SK-N-SH treated with all-trans-retinoic acid at 6 μM for 48 hours (cell line): ENCODE results near the gene IL17RD.

Experiments used
- ESRRG ChIP-seq: fragments of 250-450 bp; sonication (Bioruptor Pico); IDR thresholded peaks from 2 replicates; pipeline ENCODE4 v1.6.1; 2021; ENCODE audit warnings: mild to moderate bottlenecking
- TOX ChIP-seq: fragments of 250-450 bp; sonication (Bioruptor Pico); IDR thresholded peaks from 2 replicates; pipeline ENCODE4 v1.8.0; 2021; ENCODE audit warnings: mild to moderate bottlenecking, moderate library complexity, borderline replicate concordance
- ZNF565 ChIP-seq: fragments of 450-650 bp; formaldehyde crosslinking; conservative IDR thresholded peaks from 2 replicates; pipeline ENCODE4 v1.5.0; 2020; ENCODE audit warnings: low read depth, mild to moderate bottlenecking, moderate library complexity
- ZNF8 ChIP-seq: fragments of 450-650 bp; formaldehyde crosslinking; IDR thresholded peaks from 2 replicates; pipeline ENCODE4 v1.5.0; 2020; ENCODE audit warnings: mild to moderate bottlenecking, moderate library complexity
- TF ChIP-seq, protein P1 (sequence below): fragments of 250-450 bp; sonication (Bioruptor Pico); IDR thresholded peaks from 2 replicates; pipeline ENCODE4 v1.8.0; 2020; ENCODE audit warnings: mild to moderate bottlenecking, moderate library complexity, borderline replicate concordance
- TF ChIP-seq, protein P2 (sequence below): fragments of 250-450 bp; sonication (Bioruptor Pico); IDR thresholded peaks from 2 replicates; pipeline ENCODE4 v1.5.1; 2020; ENCODE audit warnings: low read depth, mild to moderate bottlenecking, moderate library complexity
- TF ChIP-seq, protein P3 (sequence below): fragments of 250-450 bp; sonication (Bioruptor Pico); IDR thresholded peaks from 2 replicates; pipeline ENCODE4 v1.8.0; 2021; ENCODE audit warnings: low read depth, mild to moderate bottlenecking, moderate library complexity, borderline replicate concordance

DNA sequence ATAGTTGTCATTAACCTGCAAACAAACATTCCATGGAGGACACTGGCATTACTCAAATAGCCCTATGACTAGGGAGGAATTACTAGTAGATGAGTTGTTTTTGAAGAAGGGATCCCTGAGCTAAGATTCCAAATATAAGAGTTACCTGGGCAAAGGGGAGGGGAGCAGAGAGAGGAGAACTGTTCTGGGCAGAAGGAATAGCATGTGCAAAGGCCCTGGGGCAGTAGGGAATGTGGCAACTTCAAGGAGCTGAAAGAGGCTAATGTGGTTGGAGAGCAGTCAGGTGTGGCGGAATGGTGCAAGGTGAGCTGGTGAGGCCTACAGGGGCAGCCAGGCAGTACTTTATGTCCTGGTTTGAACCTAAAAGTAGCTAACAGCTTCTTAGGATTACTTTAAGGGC lies 5.8 kb upstream of the IL17RD start:
- TF ChIP-seq, protein P1, sequence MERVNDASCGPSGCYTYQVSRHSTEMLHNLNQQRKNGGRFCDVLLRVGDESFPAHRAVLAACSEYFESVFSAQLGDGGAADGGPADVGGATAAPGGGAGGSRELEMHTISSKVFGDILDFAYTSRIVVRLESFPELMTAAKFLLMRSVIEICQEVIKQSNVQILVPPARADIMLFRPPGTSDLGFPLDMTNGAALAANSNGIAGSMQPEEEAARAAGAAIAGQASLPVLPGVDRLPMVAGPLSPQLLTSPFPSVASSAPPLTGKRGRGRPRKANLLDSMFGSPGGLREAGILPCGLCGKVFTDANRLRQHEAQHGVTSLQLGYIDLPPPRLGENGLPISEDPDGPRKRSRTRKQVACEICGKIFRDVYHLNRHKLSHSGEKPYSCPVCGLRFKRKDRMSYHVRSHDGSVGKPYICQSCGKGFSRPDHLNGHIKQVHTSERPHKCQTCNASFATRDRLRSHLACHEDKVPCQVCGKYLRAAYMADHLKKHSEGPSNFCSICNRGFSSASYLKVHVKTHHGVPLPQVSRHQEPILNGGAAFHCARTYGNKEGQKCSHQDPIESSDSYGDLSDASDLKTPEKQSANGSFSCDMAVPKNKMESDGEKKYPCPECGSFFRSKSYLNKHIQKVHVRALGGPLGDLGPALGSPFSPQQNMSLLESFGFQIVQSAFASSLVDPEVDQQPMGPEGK (CRISPR knock-in tag) = no peak
- TF ChIP-seq ESRRG (no peak), ZNF8 (no peak), TOX (CRISPR knock-in tag) (no peak), ZNF565 (no peak)
- TF ChIP-seq, protein P2, sequence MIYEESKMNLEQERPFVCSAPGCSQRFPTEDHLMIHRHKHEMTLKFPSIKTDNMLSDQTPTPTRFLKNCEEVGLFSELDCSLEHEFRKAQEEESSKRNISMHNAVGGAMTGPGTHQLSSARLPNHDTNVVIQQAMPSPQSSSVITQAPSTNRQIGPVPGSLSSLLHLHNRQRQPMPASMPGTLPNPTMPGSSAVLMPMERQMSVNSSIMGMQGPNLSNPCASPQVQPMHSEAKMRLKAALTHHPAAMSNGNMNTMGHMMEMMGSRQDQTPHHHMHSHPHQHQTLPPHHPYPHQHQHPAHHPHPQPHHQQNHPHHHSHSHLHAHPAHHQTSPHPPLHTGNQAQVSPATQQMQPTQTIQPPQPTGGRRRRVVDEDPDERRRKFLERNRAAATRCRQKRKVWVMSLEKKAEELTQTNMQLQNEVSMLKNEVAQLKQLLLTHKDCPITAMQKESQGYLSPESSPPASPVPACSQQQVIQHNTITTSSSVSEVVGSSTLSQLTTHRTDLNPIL = no peak
- TF ChIP-seq, protein P3, sequence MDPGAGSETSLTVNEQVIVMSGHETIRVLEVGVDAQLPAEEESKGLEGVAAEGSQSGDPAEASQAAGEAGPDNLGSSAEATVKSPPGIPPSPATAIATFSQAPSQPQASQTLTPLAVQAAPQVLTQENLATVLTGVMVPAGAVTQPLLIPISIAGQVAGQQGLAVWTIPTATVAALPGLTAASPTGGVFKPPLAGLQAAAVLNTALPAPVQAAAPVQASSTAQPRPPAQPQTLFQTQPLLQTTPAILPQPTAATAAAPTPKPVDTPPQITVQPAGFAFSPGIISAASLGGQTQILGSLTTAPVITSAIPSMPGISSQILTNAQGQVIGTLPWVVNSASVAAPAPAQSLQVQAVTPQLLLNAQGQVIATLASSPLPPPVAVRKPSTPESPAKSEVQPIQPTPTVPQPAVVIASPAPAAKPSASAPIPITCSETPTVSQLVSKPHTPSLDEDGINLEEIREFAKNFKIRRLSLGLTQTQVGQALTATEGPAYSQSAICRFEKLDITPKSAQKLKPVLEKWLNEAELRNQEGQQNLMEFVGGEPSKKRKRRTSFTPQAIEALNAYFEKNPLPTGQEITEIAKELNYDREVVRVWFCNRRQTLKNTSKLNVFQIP (CRISPR knock-in tag) = no peak
